ENCODE data around the gene GAB2. TPM values are rescaled to one million over a fixed set of nuclear protein-coding genes. Genes with fewer than 3 reads are reported as not detected.

GAB2 gene
- total and polyA plus RNA-seq, 2 of the 13 experiments (the other 11 are each of a cell fraction or from before 2014, with no cell fraction given): 4.1 to 8.6 TPM

DNA sequence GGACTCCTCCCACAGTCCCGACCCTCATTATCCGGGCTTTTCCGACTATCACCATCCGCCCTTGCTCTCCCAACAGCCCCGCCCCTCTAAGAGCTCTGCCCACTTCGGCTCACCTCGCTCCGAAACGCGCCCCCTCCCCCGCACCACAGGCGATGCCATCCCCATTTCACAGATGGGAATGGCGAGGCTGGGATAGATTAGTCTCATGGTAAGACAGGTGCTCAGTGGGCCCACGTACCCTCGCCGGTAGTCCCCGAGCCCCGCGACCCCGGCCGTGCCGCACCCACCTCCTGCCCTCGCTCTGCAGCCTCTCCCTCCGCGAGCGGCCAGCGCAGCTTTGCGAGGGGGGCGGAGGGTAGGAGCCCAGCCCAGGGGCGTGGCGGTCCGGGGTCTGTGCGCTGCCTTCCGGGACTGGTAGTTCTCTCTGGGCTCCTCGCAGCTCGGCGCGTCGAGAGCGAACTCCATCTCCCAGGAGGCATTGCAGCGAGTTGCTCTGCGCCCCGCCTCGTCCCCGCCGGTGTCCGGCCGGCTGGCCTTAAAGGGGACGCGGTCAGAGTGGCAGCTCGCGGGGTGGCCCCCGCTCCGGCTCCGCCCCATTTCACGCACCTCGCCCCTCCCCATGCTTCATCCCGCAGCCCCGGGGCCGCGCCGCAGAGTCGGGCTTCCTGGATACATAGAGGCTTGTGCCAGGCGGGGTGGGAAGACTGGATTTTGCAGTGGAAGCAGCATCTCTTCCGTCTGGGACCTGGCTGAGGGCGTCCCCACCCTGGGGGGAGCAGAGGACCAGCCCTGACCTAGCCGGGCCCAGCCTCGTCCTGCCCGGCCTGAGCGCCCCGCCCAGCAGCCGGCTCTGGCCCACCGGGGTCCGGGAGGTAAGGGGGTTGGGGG is 229.1 kb downstream of the GAB2 start, which contains the start of the genes KCTD21 and USP35 (continued):
- TF ChIP-seq PTBP1 (IDR thresholded peaks at IDR 0.05; ENCODE audit: low read depth, low read length, poor library complexity, severe bottlenecking): no peak
- peak; percentile 76 for TF ChIP-seq KLF6 (CRISPR knock-in tag; IDR thresholded peaks at IDR 0.05)
- TF ChIP-seq ZNF879 (CRISPR knock-in tag; IDR thresholded peaks at IDR 0.05): no peak
- 0 out of 2 replicates have a peak, but pooled peaks have one; percentile 4 for TF ChIP-seq RARA (CRISPR knock-in tag; IDR thresholded peaks at IDR 0.05)
- TF ChIP-seq NFYB (CRISPR knock-in tag; IDR thresholded peaks at IDR 0.05): peak; percentile 31; the same call in 1 of the 2 replicates
- no peak for TF ChIP-seq ZNF260 (CRISPR knock-in tag; IDR thresholded peaks at IDR 0.05; ENCODE audit: borderline replicate concordance, low read depth)
- TF ChIP-seq PAF1 (CRISPR knock-in tag; IDR thresholded peaks at IDR 0.05): no peak
- TF ChIP-seq ZNF30 (CRISPR knock-in tag; IDR thresholded peaks at IDR 0.05): no peak
- TF ChIP-seq ZZZ3 (CRISPR knock-in tag; IDR thresholded peaks at IDR 0.05; ENCODE audit: borderline replicate concordance): peak; percentile 69
- TF ChIP-seq ZNF83 (CRISPR knock-in tag; IDR thresholded peaks at IDR 0.05; ENCODE audit: borderline replicate concordance): 0 out of 2 replicates have a peak, but pooled peaks have one; percentile 51
- TF ChIP-seq TOPORS (CRISPR knock-in tag; IDR thresholded peaks at IDR 0.05): no peak
- TF ChIP-seq PHF8 (CRISPR knock-in tag; IDR thresholded peaks at IDR 0.05): peak; percentile 63
- TF ChIP-seq NCOR1 (IDR thresholded peaks at IDR 0.05; ENCODE audit: borderline replicate concordance, low read length): peak; percentile 70; the same call in 1 of the 2 replicates
- peak; percentile 71; the same call in 1 of the 2 replicates for TF ChIP-seq SAFB2 (CRISPR knock-in tag; IDR thresholded peaks at IDR 0.05; ENCODE audit: borderline replicate concordance, low read depth)
- TF ChIP-seq, protein P1, sequence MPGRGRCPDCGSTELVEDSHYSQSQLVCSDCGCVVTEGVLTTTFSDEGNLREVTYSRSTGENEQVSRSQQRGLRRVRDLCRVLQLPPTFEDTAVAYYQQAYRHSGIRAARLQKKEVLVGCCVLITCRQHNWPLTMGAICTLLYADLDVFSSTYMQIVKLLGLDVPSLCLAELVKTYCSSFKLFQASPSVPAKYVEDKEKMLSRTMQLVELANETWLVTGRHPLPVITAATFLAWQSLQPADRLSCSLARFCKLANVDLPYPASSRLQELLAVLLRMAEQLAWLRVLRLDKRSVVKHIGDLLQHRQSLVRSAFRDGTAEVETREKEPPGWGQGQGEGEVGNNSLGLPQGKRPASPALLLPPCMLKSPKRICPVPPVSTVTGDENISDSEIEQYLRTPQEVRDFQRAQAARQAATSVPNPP (CRISPR knock-in tag; IDR thresholded peaks at IDR 0.05): no peak
- peak; percentile 54 for TF ChIP-seq AGO1 (IDR thresholded peaks at IDR 0.05; ENCODE audit: low read depth, low read length, poor library complexity, severe bottlenecking)
- 0 out of 2 replicates have a peak, but pooled peaks have one; percentile 71 for TF ChIP-seq ZNF34 (CRISPR knock-in tag; IDR thresholded peaks at IDR 0.05; ENCODE audit: borderline replicate concordance)
- TF ChIP-seq ZNF354B (CRISPR knock-in tag; IDR thresholded peaks at IDR 0.05): no peak
- TF ChIP-seq, protein P2, sequence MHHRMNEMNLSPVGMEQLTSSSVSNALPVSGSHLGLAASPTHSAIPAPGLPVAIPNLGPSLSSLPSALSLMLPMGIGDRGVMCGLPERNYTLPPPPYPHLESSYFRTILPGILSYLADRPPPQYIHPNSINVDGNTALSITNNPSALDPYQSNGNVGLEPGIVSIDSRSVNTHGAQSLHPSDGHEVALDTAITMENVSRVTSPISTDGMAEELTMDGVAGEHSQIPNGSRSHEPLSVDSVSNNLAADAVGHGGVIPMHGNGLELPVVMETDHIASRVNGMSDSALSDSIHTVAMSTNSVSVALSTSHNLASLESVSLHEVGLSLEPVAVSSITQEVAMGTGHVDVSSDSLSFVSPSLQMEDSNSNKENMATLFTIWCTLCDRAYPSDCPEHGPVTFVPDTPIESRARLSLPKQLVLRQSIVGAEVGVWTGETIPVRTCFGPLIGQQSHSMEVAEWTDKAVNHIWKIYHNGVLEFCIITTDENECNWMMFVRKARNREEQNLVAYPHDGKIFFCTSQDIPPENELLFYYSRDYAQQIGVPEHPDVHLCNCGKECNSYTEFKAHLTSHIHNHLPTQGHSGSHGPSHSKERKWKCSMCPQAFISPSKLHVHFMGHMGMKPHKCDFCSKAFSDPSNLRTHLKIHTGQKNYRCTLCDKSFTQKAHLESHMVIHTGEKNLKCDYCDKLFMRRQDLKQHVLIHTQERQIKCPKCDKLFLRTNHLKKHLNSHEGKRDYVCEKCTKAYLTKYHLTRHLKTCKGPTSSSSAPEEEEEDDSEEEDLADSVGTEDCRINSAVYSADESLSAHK (CRISPR knock-in tag; IDR thresholded peaks at IDR 0.05; ENCODE audit: borderline replicate concordance): no peak; the same call in 1 of the 2 replicates
- TF ChIP-seq, protein P3, sequence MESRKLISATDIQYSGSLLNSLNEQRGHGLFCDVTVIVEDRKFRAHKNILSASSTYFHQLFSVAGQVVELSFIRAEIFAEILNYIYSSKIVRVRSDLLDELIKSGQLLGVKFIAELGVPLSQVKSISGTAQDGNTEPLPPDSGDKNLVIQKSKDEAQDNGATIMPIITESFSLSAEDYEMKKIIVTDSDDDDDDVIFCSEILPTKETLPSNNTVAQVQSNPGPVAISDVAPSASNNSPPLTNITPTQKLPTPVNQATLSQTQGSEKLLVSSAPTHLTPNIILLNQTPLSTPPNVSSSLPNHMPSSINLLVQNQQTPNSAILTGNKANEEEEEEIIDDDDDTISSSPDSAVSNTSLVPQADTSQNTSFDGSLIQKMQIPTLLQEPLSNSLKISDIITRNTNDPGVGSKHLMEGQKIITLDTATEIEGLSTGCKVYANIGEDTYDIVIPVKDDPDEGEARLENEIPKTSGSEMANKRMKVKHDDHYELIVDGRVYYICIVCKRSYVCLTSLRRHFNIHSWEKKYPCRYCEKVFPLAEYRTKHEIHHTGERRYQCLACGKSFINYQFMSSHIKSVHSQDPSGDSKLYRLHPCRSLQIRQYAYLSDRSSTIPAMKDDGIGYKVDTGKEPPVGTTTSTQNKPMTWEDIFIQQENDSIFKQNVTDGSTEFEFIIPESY (CRISPR knock-in tag; IDR thresholded peaks at IDR 0.05): no peak
- TF ChIP-seq, protein P4, sequence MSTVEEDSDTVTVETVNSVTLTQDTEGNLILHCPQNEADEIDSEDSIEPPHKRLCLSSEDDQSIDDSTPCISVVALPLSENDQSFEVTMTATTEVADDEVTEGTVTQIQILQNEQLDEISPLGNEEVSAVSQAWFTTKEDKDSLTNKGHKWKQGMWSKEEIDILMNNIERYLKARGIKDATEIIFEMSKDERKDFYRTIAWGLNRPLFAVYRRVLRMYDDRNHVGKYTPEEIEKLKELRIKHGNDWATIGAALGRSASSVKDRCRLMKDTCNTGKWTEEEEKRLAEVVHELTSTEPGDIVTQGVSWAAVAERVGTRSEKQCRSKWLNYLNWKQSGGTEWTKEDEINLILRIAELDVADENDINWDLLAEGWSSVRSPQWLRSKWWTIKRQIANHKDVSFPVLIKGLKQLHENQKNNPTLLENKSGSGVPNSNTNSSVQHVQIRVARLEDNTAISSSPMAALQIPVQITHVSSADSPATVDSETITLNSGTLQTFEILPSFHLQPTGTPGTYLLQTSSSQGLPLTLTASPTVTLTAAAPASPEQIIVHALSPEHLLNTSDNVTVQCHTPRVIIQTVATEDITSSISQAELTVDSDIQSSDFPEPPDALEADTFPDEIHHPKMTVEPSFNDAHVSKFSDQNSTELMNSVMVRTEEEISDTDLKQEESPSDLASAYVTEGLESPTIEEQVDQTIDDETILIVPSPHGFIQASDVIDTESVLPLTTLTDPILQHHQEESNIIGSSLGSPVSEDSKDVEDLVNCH (CRISPR knock-in tag; IDR thresholded peaks at IDR 0.05): peak; percentile 78; the same call in 1 of the 2 replicates
